CD8-positive, alpha-beta memory T cell (primary cell): Measurements from ENCODE around the gene PCDHA8. TPM values are rescaled to one million over a fixed set of nuclear protein-coding genes. Genes with fewer than 3 reads are reported as not detected.
"Not testable (repeated sequence)": the region's sequence is repeated elsewhere in the genome, so short reads cannot be mapped to it uniquely, and the experiment has no call there.

Experiments
- CTCF ChIA-PET: fragments of 350-600 bp; sonication (Branson Sonifier 250); formaldehyde crosslinking; loops from one replicate; lab custom pipeline; 2021; ENCODE audit warnings: antibody characterized with exemption; lab: Charles Lee
- POLR2A ChIA-PET: fragments of 350-600 bp; sonication (Branson Sonifier 250); formaldehyde crosslinking; loops from one replicate; lab custom pipeline; 2021; ENCODE audit warnings: antibody characterized with exemption; lab: Charles Lee
- DNase-seq, 5 donors: peaks; one replicate each; pipeline versions ENCODE4 v3.0.0 to v3.0.0-alpha.2; 2020 to 2022; ENCODE audit warnings: mixed read lengths in 1 of 5
- H3K27ac ChIP-seq: one replicate; pipeline ENCODE4 v1.7.0; 2013; ENCODE audit warnings: low read depth, mild to moderate bottlenecking, low read length, moderate library complexity
- H3K27me3 ChIP-seq: 2 replicates; pipeline ENCODE4 v1.7.0; 2013; ENCODE audit warnings: low read length, mild to moderate bottlenecking; ENCODE audit not compliant: insufficient read depth, poor library complexity, severe bottlenecking
- H3K36me3 ChIP-seq: 2 replicates; pipeline ENCODE4 v1.7.0; 2013; ENCODE audit warnings: mild to moderate bottlenecking, low read length, moderate library complexity; ENCODE audit not compliant: insufficient read depth
- H3K4me1 ChIP-seq: 2 replicates; pipeline ENCODE4 v1.7.0; 2013; ENCODE audit warnings: mild to moderate bottlenecking, low read length, moderate library complexity; ENCODE audit not compliant: insufficient read depth
- H3K4me3 ChIP-seq: 2 replicates; pipeline ENCODE4 v1.7.0; 2013; ENCODE audit warnings: mild to moderate bottlenecking, low read length
- H3K9me3 ChIP-seq: 2 replicates; pipeline ENCODE4 v1.7.0; 2013; ENCODE audit warnings: mild to moderate bottlenecking, low read length
- H3K27ac Mint-ChIP-seq, 8 donors: one replicate each; pipeline ENCODE4 v1.8.0; 2020 to 2021; ENCODE audit warnings: mixed read lengths in 8 of 8, mild to moderate bottlenecking in 6 of 8, inconsistent platforms in 3 of 8, moderate library complexity in 3 of 8
- H3K27me3 Mint-ChIP-seq, 2 donors: one replicate each; pipeline ENCODE4 v1.8.0; 2020 to 2021; ENCODE audit warnings: mixed read lengths in 2 of 2, mild to moderate bottlenecking in 1 of 2, moderate library complexity in 1 of 2
- H3K36me3 Mint-ChIP-seq, 3 donors: one replicate each; pipeline ENCODE4 v1.8.0; 2020 to 2021; ENCODE audit warnings: mixed read lengths in 3 of 3, inconsistent platforms in 1 of 3, mild to moderate bottlenecking in 1 of 3
- H3K4me1 Mint-ChIP-seq, 3 donors: one replicate each; pipeline ENCODE4 v1.8.0; 2020 to 2021; ENCODE audit warnings: mixed read lengths in 3 of 3, inconsistent platforms in 1 of 3, mild to moderate bottlenecking in 1 of 3
- H3K4me3 Mint-ChIP-seq, 7 donors: one replicate each; pipeline ENCODE4 v1.8.0; 2020 to 2021; ENCODE audit warnings: mixed read lengths in 7 of 7, mild to moderate bottlenecking in 6 of 7, moderate library complexity in 4 of 7, inconsistent platforms in 2 of 7
- H3K9me3 Mint-ChIP-seq, 5 donors: one replicate each; pipeline ENCODE4 v1.8.0; 2020 to 2022; ENCODE audit warnings: mixed read lengths in 5 of 5, mild to moderate bottlenecking in 3 of 5, moderate library complexity in 2 of 5, inconsistent platforms in 1 of 5
- polyA plus RNA-seq: library from polyadenylated mRNA; unstranded; fragments of 300-500 nt; fragmentation: Illumina TruSeq; gene quantifications from one replicate; pipeline ENCODE4 v1.2.3, GENCODE V29; 2021
- total RNA-seq, 2 experiments: library from RNA; stranded (reverse); gene quantifications; one replicate each; pipeline ENCODE4 v1.2.3, GENCODE V29; 2021

PCDHA8 gene, protein sequence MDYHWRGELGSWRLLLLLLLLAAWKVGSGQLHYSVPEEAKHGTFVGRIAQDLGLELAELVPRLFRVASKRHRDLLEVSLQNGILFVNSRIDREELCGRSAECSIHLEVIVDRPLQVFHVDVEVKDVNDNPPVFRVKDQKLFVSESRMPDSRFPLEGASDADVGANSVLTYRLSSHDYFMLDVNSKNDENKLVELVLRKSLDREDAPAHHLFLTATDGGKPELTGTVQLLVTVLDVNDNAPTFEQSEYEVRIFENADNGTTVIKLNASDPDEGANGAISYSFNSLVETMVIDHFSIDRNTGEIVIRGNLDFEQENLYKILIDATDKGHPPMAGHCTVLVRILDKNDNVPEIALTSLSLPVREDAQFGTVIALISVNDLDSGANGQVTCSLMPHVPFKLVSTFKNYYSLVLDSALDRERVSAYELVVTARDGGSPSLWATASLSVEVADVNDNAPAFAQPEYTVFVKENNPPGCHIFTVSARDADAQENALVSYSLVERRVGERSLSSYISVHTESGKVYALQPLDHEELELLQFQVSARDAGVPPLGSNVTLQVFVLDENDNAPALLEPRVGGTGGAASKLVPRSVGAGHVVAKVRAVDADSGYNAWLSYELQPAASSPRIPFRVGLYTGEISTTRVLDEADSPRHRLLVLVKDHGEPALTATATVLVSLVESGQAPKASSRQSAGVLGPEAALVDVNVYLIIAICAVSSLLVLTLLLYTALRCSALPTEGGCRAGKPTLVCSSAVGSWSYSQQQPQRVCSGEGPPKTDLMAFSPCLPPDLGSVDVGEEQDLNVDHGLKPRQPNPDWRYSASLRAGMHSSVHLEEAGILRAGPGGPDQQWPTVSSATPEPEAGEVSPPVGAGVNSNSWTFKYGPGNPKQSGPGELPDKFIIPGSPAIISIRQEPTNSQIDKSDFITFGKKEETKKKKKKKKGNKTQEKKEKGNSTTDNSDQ
- not detected for total RNA-seq
- not detected for polyA plus RNA-seq

DNA sequence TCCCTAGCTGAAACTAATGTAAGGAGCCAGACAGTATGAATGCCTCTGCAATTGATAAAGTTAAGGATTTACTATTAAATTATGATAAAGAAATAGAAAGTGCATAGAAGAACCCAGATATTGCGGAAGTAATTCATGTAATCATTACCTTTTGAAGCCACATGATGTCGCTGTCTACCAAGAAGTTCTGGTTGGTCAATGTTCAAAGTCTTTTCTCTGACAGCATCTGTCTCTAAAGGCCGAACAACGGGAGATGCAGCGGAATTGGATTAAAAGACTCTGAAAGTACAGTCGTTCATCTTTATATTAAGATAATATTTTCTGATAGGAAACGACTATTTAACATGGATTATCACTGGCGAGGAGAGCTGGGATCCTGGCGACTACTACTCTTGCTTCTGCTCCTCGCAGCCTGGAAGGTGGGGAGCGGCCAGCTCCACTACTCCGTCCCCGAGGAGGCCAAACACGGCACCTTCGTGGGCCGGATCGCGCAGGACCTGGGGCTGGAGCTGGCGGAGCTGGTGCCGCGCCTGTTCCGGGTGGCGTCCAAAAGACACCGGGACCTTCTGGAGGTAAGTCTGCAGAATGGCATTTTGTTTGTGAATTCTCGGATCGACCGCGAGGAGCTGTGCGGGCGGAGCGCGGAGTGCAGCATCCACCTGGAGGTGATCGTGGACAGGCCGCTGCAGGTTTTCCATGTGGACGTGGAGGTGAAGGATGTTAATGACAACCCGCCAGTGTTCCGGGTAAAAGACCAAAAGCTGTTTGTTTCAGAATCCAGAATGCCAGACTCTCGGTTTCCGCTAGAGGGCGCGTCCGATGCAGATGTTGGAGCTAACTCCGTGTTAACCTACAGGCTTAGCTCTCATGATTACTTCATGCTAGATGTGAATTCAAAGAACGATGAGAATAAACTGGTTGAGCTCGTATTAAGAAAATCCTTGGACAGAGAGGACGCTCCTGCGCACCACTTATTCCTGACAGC, at the start of gene PCDHA8:
TSS of gene PCDHA8 (plus strand) at position 210 of the 985 bp plus-strand sequence. CDS start at position 345, 135 bp downstream.
- H3K27ac ChIP-seq = no peak within 1 kb of the TSS
- ChIA-PET POLR2A (no interaction called here), CTCF (no interaction called here)
- H3K36me3 ChIP-seq = no peaks in the 10 kb centered on the region
- no peaks in the 10 kb centered on the region for H3K4me1 Mint-ChIP-seq
- no peaks in the 10 kb centered on the region for H3K9me3 ChIP-seq
- no peaks in the 10 kb centered on the region for H3K27me3 ChIP-seq
- H3K9me3 Mint-ChIP-seq = peaks cover 15 to 31% (median 20%) of the 10 kb centered on the region in 5 donors
- no peak for DNase-seq
- H3K27ac Mint-ChIP-seq = no peak within 1 kb of the TSS
- H3K4me3 ChIP-seq = no peak within 1 kb of the TSS
- peaks cover 12 to 14% of the 10 kb centered on the region in 2 donors for H3K27me3 Mint-ChIP-seq
- no peaks in the 10 kb centered on the region for H3K36me3 Mint-ChIP-seq
- H3K4me1 ChIP-seq = no peaks in the 10 kb centered on the region
- H3K4me3 Mint-ChIP-seq = peak within 1 kb of the TSS in 1 of 7 donors; percentile 9

DNA sequence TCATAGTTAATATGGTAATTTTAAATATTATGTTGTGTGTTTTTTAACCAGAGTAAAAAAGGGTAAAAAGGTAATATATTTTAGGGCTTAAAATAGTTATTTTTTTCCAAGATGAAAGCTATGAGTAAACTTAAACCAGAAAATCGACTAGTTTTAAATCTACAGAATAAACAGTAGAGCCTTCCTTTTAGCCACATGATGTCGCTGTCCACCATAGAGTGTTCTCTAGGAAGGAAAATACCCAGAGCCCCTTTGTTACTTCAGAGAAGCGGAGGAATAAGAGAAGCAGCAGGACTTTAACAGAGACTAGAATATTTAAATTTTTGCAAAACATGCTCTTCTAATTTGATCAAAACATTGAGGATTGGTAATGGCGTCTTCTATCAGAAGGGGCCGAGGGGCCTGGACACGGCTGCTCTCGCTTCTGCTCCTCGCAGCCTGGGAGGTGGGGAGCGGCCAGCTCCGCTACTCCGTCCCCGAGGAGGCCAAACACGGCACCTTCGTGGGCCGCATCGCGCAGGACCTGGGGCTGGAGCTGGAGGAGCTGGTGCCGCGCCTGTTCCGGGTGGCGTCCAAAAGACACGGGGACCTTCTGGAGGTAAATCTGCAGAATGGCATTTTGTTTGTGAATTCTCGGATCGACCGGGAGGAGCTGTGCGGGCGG, 46.3 kb upstream of the PCDHA8 start, which contains the start of gene PCDHA2:
TSS of gene PCDHA2 (plus strand) at position 258 of the 664 bp plus-strand sequence.
- no peak within 1 kb of the TSS for H3K4me3 Mint-ChIP-seq
- no peaks in the 10 kb centered on the region for H3K36me3 ChIP-seq
- DNase-seq = no peak

DNA sequence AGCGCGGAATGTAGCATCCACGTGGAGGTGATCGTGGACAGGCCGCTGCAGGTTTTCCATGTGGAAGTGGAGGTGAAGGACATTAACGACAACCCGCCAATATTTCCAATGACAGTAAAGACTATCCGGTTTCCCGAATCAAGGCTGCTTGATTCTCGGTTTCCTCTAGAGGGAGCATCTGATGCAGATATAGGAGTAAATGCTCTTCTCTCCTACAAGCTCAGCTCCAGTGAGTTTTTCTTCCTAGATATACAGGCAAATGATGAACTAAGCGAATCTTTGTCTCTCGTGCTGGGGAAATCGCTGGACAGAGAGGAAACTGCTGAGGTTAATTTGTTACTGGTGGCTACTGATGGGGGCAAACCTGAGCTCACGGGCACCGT, 45.7 kb upstream of the PCDHA8 start:
- ChIA-PET POLR2A (no interaction called here), CTCF (no interaction called here)
- Mint-ChIP-seq H3K36me3 (peaks cover 0 to 7% (median 2%) of the 10 kb centered on the region in 3 donors), H3K4me1 (no peaks in the 10 kb centered on the region), H3K27ac (no peak overlapping the region), H3K4me3 (no peak overlapping the region), H3K27me3 (peaks cover 26 to 50% of the 10 kb centered on the region in 2 donors), H3K9me3 (peaks cover 34 to 62% (median 51%) of the 10 kb centered on the region in 5 donors)
- Histone ChIP-seq H3K4me1 (no peaks in the 10 kb centered on the region), H3K4me3 (no peak overlapping the region), H3K27ac (no peak overlapping the region), H3K9me3 (peaks cover 3% of the 10 kb centered on the region), H3K36me3 (no peaks in the 10 kb centered on the region), H3K27me3 (no peaks in the 10 kb centered on the region)
- no peak for DNase-seq

More for the DNA sequence above, 46.3 kb upstream of the PCDHA8 start, which contains the start of gene PCDHA2:
- H3K36me3 Mint-ChIP-seq = peaks cover under 1 to 9% (median 2%) of the 10 kb centered on the region in 3 donors
- Histone ChIP-seq H3K9me3 (peaks cover 3% of the 10 kb centered on the region), H3K27ac (no peak within 1 kb of the TSS), H3K4me3 (no peak within 1 kb of the TSS), H3K27me3 (no peaks in the 10 kb centered on the region), H3K4me1 (no peaks in the 10 kb centered on the region)
- ChIA-PET POLR2A (no interaction called here), CTCF (no interaction called here)
- H3K27ac Mint-ChIP-seq = no peak within 1 kb of the TSS
- H3K27me3 Mint-ChIP-seq = peaks cover 28 to 48% of the 10 kb centered on the region in 2 donors
- H3K4me1 Mint-ChIP-seq = no peaks in the 10 kb centered on the region
- peaks cover 32 to 60% (median 50%) of the 10 kb centered on the region in 5 donors for H3K9me3 Mint-ChIP-seq

GRCh38 chr5:140796072-140796717, 44.8 kb upstream of the PCDHA8 start:
- DNase-seq, POLR2A ChIA-PET, H3K4me1 Mint-ChIP-seq, H3K9me3 ChIP-seq, H3K27ac ChIP-seq, H3K27me3 ChIP-seq, H3K4me3 ChIP-seq, H3K4me1 ChIP-seq, H3K36me3 Mint-ChIP-seq, CTCF ChIA-PET, H3K27ac Mint-ChIP-seq, H3K4me3 Mint-ChIP-seq, H3K36me3 ChIP-seq: not testable (repeated sequence)
- Mint-ChIP-seq H3K9me3 (peaks cover 29 to 66% (median 54%) of the 10 kb centered on the region in 5 donors), H3K27me3 (peaks cover 24 to 49% of the 10 kb centered on the region in 2 donors)

GRCh38 chr5:140796718-140797095, 44.3 kb upstream of the PCDHA8 start:
- Mint-ChIP-seq H3K27me3 (peaks cover 19 to 44% of the 10 kb centered on the region in 2 donors), H3K27ac (no peak overlapping the region), H3K36me3 (peaks cover 0 to 4% (median 2%) of the 10 kb centered on the region in 3 donors), H3K9me3 (peaks cover 29 to 66% (median 51%) of the 10 kb centered on the region in 5 donors), H3K4me1 (no peaks in the 10 kb centered on the region), H3K4me3 (no peak overlapping the region)
- Histone ChIP-seq H3K36me3 (no peaks in the 10 kb centered on the region), H3K27me3 (no peaks in the 10 kb centered on the region), H3K27ac (no peak overlapping the region), H3K9me3 (peaks cover 8% of the 10 kb centered on the region), H3K4me3 (no peak overlapping the region), H3K4me1 (no peaks in the 10 kb centered on the region)
- ChIA-PET CTCF (no interaction called here), POLR2A (no interaction called here)
- no peak for DNase-seq

GRCh38 chr5:140800816-140801493, 40.0 kb upstream of the PCDHA8 start, which contains the start of gene PCDHA3:
TSS of gene PCDHA3 (plus strand) at chr5:140801057.
- POLR2A ChIA-PET = no interaction called here
- Histone ChIP-seq H3K4me1 (no peaks in the 10 kb centered on the region), H3K4me3 (no peak within 1 kb of the TSS), H3K27me3 (no peaks in the 10 kb centered on the region), H3K36me3 (no peaks in the 10 kb centered on the region), H3K9me3 (peaks cover 4% of the 10 kb centered on the region), H3K27ac (no peak within 1 kb of the TSS)
- no peak for DNase-seq
- H3K4me3 Mint-ChIP-seq = no peak within 1 kb of the TSS
- H3K4me1 Mint-ChIP-seq = no peaks in the 10 kb centered on the region
- H3K36me3 Mint-ChIP-seq = peaks cover 0 to 4% (median 0%) of the 10 kb centered on the region in 3 donors
- H3K27ac Mint-ChIP-seq = no peak within 1 kb of the TSS
- CTCF ChIA-PET = no interaction called here
- H3K27me3 Mint-ChIP-seq = peaks cover 15 to 37% of the 10 kb centered on the region in 2 donors
- peaks cover 37 to 59% (median 41%) of the 10 kb centered on the region in 5 donors for H3K9me3 Mint-ChIP-seq
